GM19324 (cell line): ENCODE data around the gene SNED1.

Experiments used
- ATAC-seq: cut with Tn5 transposase; IDR thresholded peaks from one replicate; pipeline ENCODE4 v1.9.1; 2021; ENCODE audit warnings: mild to moderate bottlenecking, moderate library complexity; ENCODE audit not compliant: unreplicated experiment, low FRiP score

Gene SNED1

GRCh38 chr2:241003369-241003768, 5.0 kb downstream of the SNED1 start:
- ATAC-seq, result no peak

GRCh38 chr2:241003830-241004564, 5.6 kb downstream of the SNED1 start:
- ATAC-seq, result no peak

GRCh38 chr2:241005569-241005968, 7.2 kb downstream of the SNED1 start:
- no peak for ATAC-seq

- ATAC-seq, result no peak
Measured at GRCh38 chr2:241006412-241006811, 8.0 kb downstream of the SNED1 start.

- ATAC-seq, result no peak
Measured at GRCh38 chr2:241007111-241007510, 8.7 kb downstream of the SNED1 start.

- no peak for ATAC-seq
Measured at GRCh38 chr2:241007880-241008710, 9.7 kb downstream of the SNED1 start.

GRCh38 chr2:241008711-241009121, 10.3 kb downstream of the SNED1 start:
- ATAC-seq, result no peak

- no peak for ATAC-seq
Measured at GRCh38 chr2:241009191-241009590, 10.8 kb downstream of the SNED1 start.

GRCh38 chr2:241009601-241010530, 11.4 kb downstream of the SNED1 start:
- no peak for ATAC-seq

- no peak for ATAC-seq
Measured at GRCh38 chr2:241010531-241011295, 12.3 kb downstream of the SNED1 start.

- ATAC-seq, result no peak
Measured at GRCh38 chr2:241011296-241011600, 12.8 kb downstream of the SNED1 start.

GRCh38 chr2:241011751-241012510, 13.5 kb downstream of the SNED1 start:
- ATAC-seq, result no peak

- no peak for ATAC-seq
Measured at GRCh38 chr2:241014224-241014623, 15.8 kb downstream of the SNED1 start.

- no peak for ATAC-seq
Measured at GRCh38 chr2:241014764-241015163, 16.3 kb downstream of the SNED1 start.

GRCh38 chr2:241015439-241015838, 17.0 kb downstream of the SNED1 start:
- ATAC-seq, result no peak

- no peak for ATAC-seq
Measured at GRCh38 chr2:241017228-241017940, 19.0 kb downstream of the SNED1 start.

GRCh38 chr2:241018051-241018891, 19.9 kb downstream of the SNED1 start:
- no peak for ATAC-seq
